A549 (cell line): Measurements from ENCODE around the gene PGGHG.

Experiments
- CEBPB ChIP-seq, 2 experiments: fragments of >200 bp in 1 of 2; sonication (Bioruptor Twin) in 1 of 2; formaldehyde crosslinking in 1 of 2; IDR thresholded peaks; 2 replicates each; pipeline ENCODE4 v1.6.1; 2012 to 2016
- CHD2 ChIP-seq: fragments of 150-350 bp; IDR thresholded peaks from 2 replicates; pipeline ENCODE4 v1.6.1; 2014; ENCODE audit warnings: low read length; ENCODE audit not compliant: partially characterized antibody
- CHD4 ChIP-seq: fragments of 200-600 bp; sonication (generic); IDR thresholded peaks from 2 replicates; pipeline ENCODE4 v1.6.1; 2016; ENCODE audit warnings: antibody characterized with exemption, mild to moderate bottlenecking, borderline replicate concordance
- EHF ChIP-seq: fragments of 250-450 bp; sonication (Bioruptor Pico); IDR thresholded peaks from 2 replicates; pipeline ENCODE4 v1.5.0; 2020; ENCODE audit warnings: mild to moderate bottlenecking
- EP300 ChIP-seq, 2 experiments: fragments of >200 bp; sonication (Bioruptor Twin); formaldehyde crosslinking; IDR thresholded peaks; 2 replicates in 1 of 2; 3 replicates in 1 of 2; pipeline ENCODE4 v1.6.1; 2016 to 2017
- POLR2A ChIP-seq: IDR thresholded peaks from 2 replicates; pipeline ENCODE4 v1.6.1; 2012; ENCODE audit warnings: mild to moderate bottlenecking, low read length
- SMC3 ChIP-seq: fragments of >200 bp; sonication (Bioruptor Twin); formaldehyde crosslinking; IDR thresholded peaks from 3 replicates; pipeline ENCODE4 v1.6.1; 2018; ENCODE audit warnings: inconsistent platforms
- ZC3H11A ChIP-seq: fragments of 450-650 bp; IDR thresholded peaks from 2 replicates; pipeline ENCODE4 v1.6.1; 2014; ENCODE audit warnings: antibody characterized with exemption, mild to moderate bottlenecking
- ZNF302 ChIP-seq: fragments of 250-450 bp; sonication (Bioruptor Pico); IDR thresholded peaks from 2 replicates; pipeline ENCODE4 v1.9.0; 2021; ENCODE audit warnings: inconsistent platforms, mild to moderate bottlenecking, moderate library complexity
- TF ChIP-seq, protein P1 (sequence below): fragments of >200 bp; sonication (Bioruptor Twin); formaldehyde crosslinking; IDR thresholded peaks from 3 replicates; pipeline ENCODE4 v1.5.1; 2016

DNA sequence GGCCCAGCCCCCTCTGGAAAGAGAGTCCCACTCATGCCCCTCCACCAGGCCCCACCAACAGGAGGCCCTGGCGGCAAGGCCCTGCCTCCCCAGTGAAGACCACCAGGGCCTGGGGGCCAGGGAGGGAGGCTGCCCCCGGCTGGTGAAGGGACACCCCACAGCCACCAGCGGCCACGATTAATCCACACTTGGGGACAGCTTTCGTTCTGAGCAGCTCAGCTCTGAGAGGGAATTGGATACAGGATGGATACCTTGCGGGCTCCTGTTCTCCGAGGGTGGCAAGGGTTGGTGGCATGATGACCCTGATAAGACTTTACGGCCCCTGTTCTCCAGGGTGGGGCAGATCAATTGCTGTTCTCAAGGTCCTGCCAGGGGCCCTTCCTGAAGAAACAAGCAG is 17.6 kb upstream of the PGGHG start:
- TF ChIP-seq EHF (CRISPR knock-in tag), result no peak
- TF ChIP-seq POLR2A, result no peak
- no peak for TF ChIP-seq ZC3H11A
- TF ChIP-seq ZNF302 (CRISPR knock-in tag), result no peak
- TF ChIP-seq, protein P1, sequence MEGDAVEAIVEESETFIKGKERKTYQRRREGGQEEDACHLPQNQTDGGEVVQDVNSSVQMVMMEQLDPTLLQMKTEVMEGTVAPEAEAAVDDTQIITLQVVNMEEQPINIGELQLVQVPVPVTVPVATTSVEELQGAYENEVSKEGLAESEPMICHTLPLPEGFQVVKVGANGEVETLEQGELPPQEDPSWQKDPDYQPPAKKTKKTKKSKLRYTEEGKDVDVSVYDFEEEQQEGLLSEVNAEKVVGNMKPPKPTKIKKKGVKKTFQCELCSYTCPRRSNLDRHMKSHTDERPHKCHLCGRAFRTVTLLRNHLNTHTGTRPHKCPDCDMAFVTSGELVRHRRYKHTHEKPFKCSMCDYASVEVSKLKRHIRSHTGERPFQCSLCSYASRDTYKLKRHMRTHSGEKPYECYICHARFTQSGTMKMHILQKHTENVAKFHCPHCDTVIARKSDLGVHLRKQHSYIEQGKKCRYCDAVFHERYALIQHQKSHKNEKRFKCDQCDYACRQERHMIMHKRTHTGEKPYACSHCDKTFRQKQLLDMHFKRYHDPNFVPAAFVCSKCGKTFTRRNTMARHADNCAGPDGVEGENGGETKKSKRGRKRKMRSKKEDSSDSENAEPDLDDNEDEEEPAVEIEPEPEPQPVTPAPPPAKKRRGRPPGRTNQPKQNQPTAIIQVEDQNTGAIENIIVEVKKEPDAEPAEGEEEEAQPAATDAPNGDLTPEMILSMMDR, result no peak
- TF ChIP-seq EP300 (IDR thresholded peaks at IDR 0.05), result no peak
- no peak for TF ChIP-seq CHD4
- no peak for TF ChIP-seq CHD2
- TF ChIP-seq SMC3, result no peak
- TF ChIP-seq CEBPB (IDR thresholded peaks at IDR 0.05), result no peak
